ENCODE results near the gene LIPC. TPM values are rescaled to one million over a fixed set of nuclear protein-coding genes. Genes with fewer than 3 reads are reported as not detected.

Gene LIPC
- total RNA-seq, 1 experiment from 2014 or later, result not detected

DNA sequence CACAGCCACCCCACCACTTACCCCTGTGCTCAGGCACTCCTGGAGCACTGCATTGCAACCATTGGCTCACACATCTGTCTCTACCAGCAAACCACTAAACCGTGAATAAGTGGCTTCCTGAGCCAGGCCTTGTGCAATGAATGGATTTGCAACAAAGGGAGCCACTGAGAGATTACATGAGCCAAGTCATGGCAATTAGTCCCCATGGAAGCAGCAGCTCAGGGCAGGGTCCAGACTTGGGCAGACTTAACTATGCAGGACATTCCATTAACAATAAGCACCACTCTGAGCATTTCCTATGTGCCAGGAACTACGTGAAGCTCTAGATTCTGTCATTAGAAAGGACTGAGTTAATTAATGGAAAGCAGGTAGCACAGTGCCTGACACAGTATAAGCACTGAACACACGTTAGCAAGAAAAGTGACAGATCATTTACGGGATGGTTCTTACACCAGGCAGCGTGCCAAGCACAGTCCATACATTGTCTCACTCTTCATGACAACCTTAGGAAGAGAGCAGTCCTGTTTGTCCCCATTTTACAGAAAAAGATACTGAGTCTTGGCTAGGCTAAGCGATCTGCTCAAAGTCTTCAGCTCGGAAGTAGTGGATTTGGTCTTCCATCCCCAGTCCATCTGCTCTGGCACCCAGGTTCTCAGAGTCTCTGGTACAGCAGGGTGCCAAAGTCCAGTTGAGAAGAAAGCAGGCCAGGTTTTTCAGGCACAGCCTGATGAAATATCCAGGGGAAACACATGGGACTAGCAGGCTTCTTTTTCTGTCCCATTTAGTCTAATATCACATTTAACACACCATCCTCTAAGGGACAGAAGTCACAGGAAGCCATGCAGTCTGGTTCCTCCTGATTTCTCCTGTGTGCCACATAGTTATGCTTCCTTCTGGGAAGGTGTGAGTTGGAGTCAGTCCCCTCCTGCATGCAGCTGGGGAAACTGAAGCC lies 44.1 kb downstream of the LIPC start:
- Mint-ChIP-seq H3K36me3 (no peaks in the 10 kb centered on the region), H3K4me3 (no peak overlapping the region), H3K4me1 (peaks cover 9% of the 10 kb centered on the region), H3K27ac (no peak overlapping the region), H3K9me3 (no peaks in the 10 kb centered on the region), H3K27me3 (ENCODE audit: low read depth) (no peaks in the 10 kb centered on the region)
- DNase-seq (ENCODE audit: low spot score) (no peak), ATAC-seq (no peak)
- CTCF ChIA-PET, result interaction anchor here (1.2 kb wide), 1 partner anchor 295 kb away, joined by 4 read pairs; the partner anchor contains the start of gene MINDY2
- TF ChIP-seq ZSCAN18 (CRISPR knock-in tag; IDR thresholded peaks at IDR 0.05) (no peak), ZBTB21 (CRISPR knock-in tag; IDR thresholded peaks at IDR 0.05; ENCODE audit: borderline replicate concordance) (no peak), TP53 (CRISPR knock-in tag; IDR thresholded peaks at IDR 0.05) (no peak), TEAD1 (CRISPR knock-in tag; IDR thresholded peaks at IDR 0.05) (no peak), GABPB1 (CRISPR knock-in tag; IDR thresholded peaks at IDR 0.05) (peak; percentile 67), CBFB (CRISPR knock-in tag; IDR thresholded peaks at IDR 0.05; ENCODE audit: low read depth) (no peak)
- POLR2A ChIA-PET, result interaction anchor here (0.6 kb wide), 1 partner anchor 40 kb away, joined by 9 read pairs; no protein-coding TSS in a partner anchor

DNA sequence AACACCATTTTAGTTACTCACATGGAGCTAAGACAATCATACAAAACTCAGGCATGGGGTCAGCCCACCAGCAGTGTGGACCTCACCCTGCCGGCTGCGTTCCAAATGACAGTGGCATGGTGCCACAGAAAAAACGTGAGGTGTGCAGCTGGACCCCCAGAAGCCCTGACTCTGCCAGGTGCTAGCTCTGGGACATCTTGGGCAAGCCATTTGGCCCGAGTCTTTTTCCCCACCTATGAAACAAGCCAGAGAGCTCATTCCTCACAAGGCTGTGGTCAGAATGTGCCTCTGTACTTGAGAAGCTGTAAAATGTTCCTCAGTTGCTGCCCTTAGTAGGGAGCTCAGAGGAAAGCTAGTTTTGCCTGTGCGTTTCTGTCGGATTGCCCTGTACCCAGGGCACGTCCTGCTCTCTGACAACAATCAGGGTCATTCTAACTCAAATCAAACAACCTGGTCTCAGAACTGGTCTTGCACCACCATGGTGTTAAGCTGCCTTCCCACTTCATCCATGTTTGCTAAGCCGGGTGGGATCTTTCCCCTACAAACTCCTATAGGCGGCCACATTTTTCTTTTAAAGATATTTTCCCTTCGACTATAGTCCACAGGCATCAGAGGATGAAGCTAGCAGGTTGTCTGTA lies 44.9 kb downstream of the LIPC start:
- Mint-ChIP-seq H3K9me3 (no peaks in the 10 kb centered on the region), H3K36me3 (no peaks in the 10 kb centered on the region), H3K4me3 (no peak overlapping the region), H3K4me1 (peaks cover 9% of the 10 kb centered on the region), H3K27me3 (ENCODE audit: low read depth) (no peaks in the 10 kb centered on the region), H3K27ac (no peak overlapping the region)
- ChIA-PET POLR2A (no interaction called here), CTCF (interaction anchor here (1.2 kb wide), 1 partner anchor 294 kb away, joined by 4 read pairs; the partner anchor contains the start of gene MINDY2)
- ATAC-seq (no peak), DNase-seq (ENCODE audit: low spot score) (no peak)
- no peak for TF ChIP-seq TCF7 (CRISPR knock-in tag; IDR thresholded peaks at IDR 0.05; ENCODE audit: low read depth)
- TF ChIP-seq, protein P1, sequence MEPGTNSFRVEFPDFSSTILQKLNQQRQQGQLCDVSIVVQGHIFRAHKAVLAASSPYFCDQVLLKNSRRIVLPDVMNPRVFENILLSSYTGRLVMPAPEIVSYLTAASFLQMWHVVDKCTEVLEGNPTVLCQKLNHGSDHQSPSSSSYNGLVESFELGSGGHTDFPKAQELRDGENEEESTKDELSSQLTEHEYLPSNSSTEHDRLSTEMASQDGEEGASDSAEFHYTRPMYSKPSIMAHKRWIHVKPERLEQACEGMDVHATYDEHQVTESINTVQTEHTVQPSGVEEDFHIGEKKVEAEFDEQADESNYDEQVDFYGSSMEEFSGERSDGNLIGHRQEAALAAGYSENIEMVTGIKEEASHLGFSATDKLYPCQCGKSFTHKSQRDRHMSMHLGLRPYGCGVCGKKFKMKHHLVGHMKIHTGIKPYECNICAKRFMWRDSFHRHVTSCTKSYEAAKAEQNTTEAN (CRISPR knock-in tag; IDR thresholded peaks at IDR 0.05), result no peak
- no peak for TF ChIP-seq IRF2 (CRISPR knock-in tag; IDR thresholded peaks at IDR 0.05; ENCODE audit: borderline replicate concordance, low read depth)

GRCh38 chr15:58477170-58477569 lies 45.4 kb downstream of the LIPC start:
- Mint-ChIP-seq H3K4me3 (no peak overlapping the region), H3K4me1 (peaks cover 9% of the 10 kb centered on the region)
- no peak for ATAC-seq
- no peak for TF ChIP-seq FOXP4 (CRISPR knock-in tag; IDR thresholded peaks at IDR 0.05)
- TF ChIP-seq, protein P2, sequence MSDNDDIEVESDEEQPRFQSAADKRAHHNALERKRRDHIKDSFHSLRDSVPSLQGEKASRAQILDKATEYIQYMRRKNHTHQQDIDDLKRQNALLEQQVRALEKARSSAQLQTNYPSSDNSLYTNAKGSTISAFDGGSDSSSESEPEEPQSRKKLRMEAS (CRISPR knock-in tag; IDR thresholded peaks at IDR 0.05), result no peak
- TF ChIP-seq CDX4 (CRISPR knock-in tag; IDR thresholded peaks at IDR 0.05; ENCODE audit: borderline replicate concordance), result no peak
- no peak for TF ChIP-seq ZNF219 (CRISPR knock-in tag; IDR thresholded peaks at IDR 0.05; ENCODE audit: borderline replicate concordance)
- TF ChIP-seq ZNF512 (CRISPR knock-in tag; IDR thresholded peaks at IDR 0.05; ENCODE audit: borderline replicate concordance), result no peak
- TF ChIP-seq ZBTB21 (CRISPR knock-in tag; IDR thresholded peaks at IDR 0.05; ENCODE audit: borderline replicate concordance), result no peak
- TF ChIP-seq USF2 (CRISPR knock-in tag; IDR thresholded peaks at IDR 0.05), result no peak
- no peak for TF ChIP-seq MYBL2 (CRISPR knock-in tag; IDR thresholded peaks at IDR 0.05)
- TF ChIP-seq, protein P3, sequence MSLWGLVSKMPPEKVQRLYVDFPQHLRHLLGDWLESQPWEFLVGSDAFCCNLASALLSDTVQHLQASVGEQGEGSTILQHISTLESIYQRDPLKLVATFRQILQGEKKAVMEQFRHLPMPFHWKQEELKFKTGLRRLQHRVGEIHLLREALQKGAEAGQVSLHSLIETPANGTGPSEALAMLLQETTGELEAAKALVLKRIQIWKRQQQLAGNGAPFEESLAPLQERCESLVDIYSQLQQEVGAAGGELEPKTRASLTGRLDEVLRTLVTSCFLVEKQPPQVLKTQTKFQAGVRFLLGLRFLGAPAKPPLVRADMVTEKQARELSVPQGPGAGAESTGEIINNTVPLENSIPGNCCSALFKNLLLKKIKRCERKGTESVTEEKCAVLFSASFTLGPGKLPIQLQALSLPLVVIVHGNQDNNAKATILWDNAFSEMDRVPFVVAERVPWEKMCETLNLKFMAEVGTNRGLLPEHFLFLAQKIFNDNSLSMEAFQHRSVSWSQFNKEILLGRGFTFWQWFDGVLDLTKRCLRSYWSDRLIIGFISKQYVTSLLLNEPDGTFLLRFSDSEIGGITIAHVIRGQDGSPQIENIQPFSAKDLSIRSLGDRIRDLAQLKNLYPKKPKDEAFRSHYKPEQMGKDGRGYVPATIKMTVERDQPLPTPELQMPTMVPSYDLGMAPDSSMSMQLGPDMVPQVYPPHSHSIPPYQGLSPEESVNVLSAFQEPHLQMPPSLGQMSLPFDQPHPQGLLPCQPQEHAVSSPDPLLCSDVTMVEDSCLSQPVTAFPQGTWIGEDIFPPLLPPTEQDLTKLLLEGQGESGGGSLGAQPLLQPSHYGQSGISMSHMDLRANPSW (CRISPR knock-in tag; conservative IDR thresholded peaks at IDR 0.05; ENCODE audit: low read depth), result no peak

More at GRCh38 chr15:58477170-58477569, 45.4 kb downstream of the LIPC start:
- DNase-seq (ENCODE audit: low spot score), result no peak
- Mint-ChIP-seq H3K9me3 (no peaks in the 10 kb centered on the region), H3K36me3 (no peaks in the 10 kb centered on the region), H3K27me3 (ENCODE audit: low read depth) (no peaks in the 10 kb centered on the region), H3K27ac (no peak overlapping the region)
- POLR2A ChIA-PET, result no interaction called here
- CTCF ChIA-PET, result interaction anchor here (0.5 to 1.2 kb wide), 2 partner anchors 262 to 294 kb away, joined by 3 to 4 read pairs; partner anchors contain the start of gene MINDY2
